H1 (cell line): ENCODE data around the gene UROC1. TPM values are rescaled to one million over a fixed set of nuclear protein-coding genes. Genes with fewer than 3 reads are reported as not detected.

Source experiments
- CTCF ChIA-PET: fragments of 300-600 bp; sonication (Branson Sonifier 250); formaldehyde crosslinking; loops from one replicate; lab custom pipeline; 2021; ENCODE audit not compliant: partially characterized antibody; lab: Charles Lee
- POLR2A ChIA-PET: fragments of 300-600 bp; sonication (Branson Sonifier 250); formaldehyde crosslinking; loops from one replicate; lab custom pipeline; 2021; ENCODE audit warnings: inconsistent platforms; ENCODE audit not compliant: partially characterized antibody; lab: Charles Lee
- DNase-seq, 2 experiments: peaks; one replicate each; pipeline versions ENCODE4 v3.0.0 to v3.0.0-alpha.2; 2010 to 2022; ENCODE audit warnings: low spot score in 2 of 2, low read depth in 1 of 2, mixed read lengths in 1 of 2
- FAIRE-seq: peaks from 2 replicates; lab custom pipeline; 2011; peaks lifted over from hg19 to GRCh38; lab: Jason Lieb, UNC
- H2AFZ ChIP-seq: 2 replicates; pipeline ENCODE4 v1.8.1; 2012; ENCODE audit warnings: low read length, inconsistent platforms
- H2AK5ac ChIP-seq: 2 replicates; pipeline ENCODE4 v1.6.1; 2013; ENCODE audit warnings: low read depth, low read length
- H2BK120ac ChIP-seq: replicated peaks from 2 replicates; pipeline ENCODE3; 2013; ENCODE audit warnings: low read depth, low read length, inconsistent platforms
- H2BK12ac ChIP-seq: 2 replicates; pipeline ENCODE4 v1.6.1; 2013; ENCODE audit warnings: low read depth, low read length
- H2BK15ac ChIP-seq: 2 replicates; pipeline ENCODE4 v1.6.1; 2013; ENCODE audit warnings: low read length
- H2BK20ac ChIP-seq: 2 replicates; pipeline ENCODE4 v1.6.1; 2013; ENCODE audit warnings: low read length
- H2BK5ac ChIP-seq: 2 replicates; pipeline ENCODE4 v1.6.1; 2013; ENCODE audit warnings: low read depth, low read length
- H3K14ac ChIP-seq: 2 replicates; pipeline ENCODE4 v1.6.1; 2013; ENCODE audit warnings: inconsistent platforms; ENCODE audit not compliant: insufficient read length
- H3K18ac ChIP-seq: 2 replicates; pipeline ENCODE4 v1.6.1; 2013; ENCODE audit warnings: low read length; ENCODE audit errors: extremely low read depth
- H3K23ac ChIP-seq: 2 replicates; pipeline ENCODE4 v1.6.1; 2013; ENCODE audit warnings: inconsistent platforms; ENCODE audit not compliant: insufficient read length
- H3K23me2 ChIP-seq: 2 replicates; pipeline ENCODE4 v1.6.1; 2013; ENCODE audit warnings: low read depth, low read length
- H3K27ac ChIP-seq: 2 replicates; pipeline ENCODE4 v1.6.1; 2011; ENCODE audit warnings: low read depth, low read length, inconsistent platforms
- H3K27me3 ChIP-seq, 4 experiments: replicated peaks in 1 of 4; 1 replicate in 1 of 4; 2 replicates in 3 of 4; pipeline versions ENCODE4 v1.6.1 to v1.8.1; 2011 to 2013; ENCODE audit warnings: low read length in 3 of 4, mild to moderate bottlenecking in 3 of 4, inconsistent platforms in 2 of 4, mixed read lengths in 2 of 4, moderate library complexity in 1 of 4; ENCODE audit not compliant: control insufficient read depth in 3 of 4, insufficient read depth in 3 of 4; ENCODE audit errors: extremely low read depth in 1 of 4
- H3K36me3 ChIP-seq, 4 experiments: 2 replicates each; pipeline versions ENCODE4 v1.6.1 to v1.8.1; 2011 to 2013; ENCODE audit warnings: mild to moderate bottlenecking in 4 of 4, low read length in 3 of 4, moderate library complexity in 2 of 4, control low read depth in 1 of 4, inconsistent platforms in 1 of 4; ENCODE audit not compliant: insufficient read depth in 4 of 4, control insufficient read depth in 2 of 4
- H3K4ac ChIP-seq: replicated peaks from 2 replicates; pipeline ENCODE3; 2013; ENCODE audit warnings: low read length, low read depth, mixed read lengths, inconsistent platforms; ENCODE audit not compliant: insufficient read length
- H3K4me1 ChIP-seq, 4 experiments: replicated peaks in 1 of 4; 1 replicate in 1 of 4; 2 replicates in 3 of 4; pipeline versions ENCODE4 v1.6.1 to v1.8.1; 2011 to 2013; ENCODE audit warnings: low read length in 3 of 4, inconsistent platforms in 2 of 4, mixed read lengths in 1 of 4; ENCODE audit not compliant: insufficient read depth in 4 of 4, control insufficient read depth in 3 of 4
- H3K4me2 ChIP-seq, 2 experiments: 2 replicates each; pipeline versions ENCODE4 v1.6.1 to v1.8.1; 2011 to 2013; ENCODE audit warnings: low read depth in 2 of 2, low read length in 2 of 2, control low read depth in 1 of 2, inconsistent platforms in 1 of 2, mild to moderate bottlenecking in 1 of 2; ENCODE audit not compliant: insufficient read depth in 1 of 2
- H3K4me3 ChIP-seq, 4 experiments: fragments of 200-600, 300-600 bp in 1 of 4; sonication (generic), shearing (Covaris generic), sonication (Bioruptor Twin) in 1 of 4; 2 replicates each; pipeline versions ENCODE4 v1.5.1 to v1.8.1; 2011 to 2016; ENCODE audit warnings: low read length in 4 of 4, low read depth in 3 of 4, control low read depth in 2 of 4, inconsistent platforms in 2 of 4, mild to moderate bottlenecking in 2 of 4, mixed read lengths in 1 of 4, moderate library complexity in 1 of 4; ENCODE audit not compliant: insufficient read depth in 2 of 4; ENCODE audit errors: extremely low read depth in 1 of 4
- H3K56ac ChIP-seq: replicated peaks from 2 replicates; pipeline ENCODE3; 2013; ENCODE audit warnings: low read depth, mild to moderate bottlenecking, mixed read lengths, low read length, inconsistent platforms; ENCODE audit not compliant: insufficient read length
- H3K79me1 ChIP-seq: 2 replicates; pipeline ENCODE4 v1.6.1; 2013; ENCODE audit warnings: low read depth, low read length, control low read depth
- H3K79me2 ChIP-seq, 2 experiments: 2 replicates each; pipeline versions ENCODE4 v1.6.1 to v1.8.1; 2012 to 2013; ENCODE audit warnings: low read length in 2 of 2, mild to moderate bottlenecking in 2 of 2, inconsistent platforms in 1 of 2; ENCODE audit not compliant: insufficient read depth in 2 of 2, control insufficient read depth in 1 of 2
- H3K9ac ChIP-seq, 4 experiments: replicated peaks in 1 of 4; 1 replicate in 1 of 4; 2 replicates in 3 of 4; pipeline versions ENCODE4 v1.6.1 to v1.8.1; 2011 to 2013; ENCODE audit warnings: low read depth in 3 of 4, low read length in 3 of 4, control low read depth in 2 of 4, mild to moderate bottlenecking in 2 of 4, moderate library complexity in 2 of 4, inconsistent platforms in 1 of 4; ENCODE audit errors: extremely low read depth in 1 of 4
- H3K9me3 ChIP-seq, 2 experiments: 2 replicates each; pipeline versions ENCODE4 v1.6.1 to v1.8.1; 2012 to 2013; ENCODE audit warnings: mild to moderate bottlenecking in 2 of 2, moderate library complexity in 2 of 2, control low read depth in 1 of 2, inconsistent platforms in 1 of 2, low read depth in 1 of 2, low read length in 1 of 2, mixed read lengths in 1 of 2; ENCODE audit not compliant: insufficient read depth in 2 of 2
- H4K20me1 ChIP-seq, 2 experiments: replicated peaks in 1 of 2; 2 replicates each; pipeline versions ENCODE3 to v1.8.1; 2011 to 2013; ENCODE audit warnings: inconsistent platforms in 2 of 2, low read length in 2 of 2, mild to moderate bottlenecking in 1 of 2; ENCODE audit not compliant: insufficient read depth in 2 of 2, control insufficient read depth in 1 of 2
- H4K5ac ChIP-seq: 2 replicates; pipeline ENCODE4 v1.6.1; 2013; ENCODE audit warnings: low read length, low read depth, mixed read lengths, inconsistent platforms; ENCODE audit not compliant: insufficient read length
- H4K8ac ChIP-seq: 2 replicates; pipeline ENCODE4 v1.8.0; 2013; ENCODE audit warnings: mild to moderate bottlenecking, moderate library complexity, low read length, inconsistent platforms; ENCODE audit not compliant: insufficient read depth; ENCODE audit errors: extremely low read depth
- H4K91ac ChIP-seq: replicated peaks from 2 replicates; pipeline ENCODE3; 2013; ENCODE audit warnings: low read length, mixed read lengths, inconsistent platforms; ENCODE audit not compliant: insufficient read length
- BACH1 ChIP-seq: IDR thresholded peaks from 2 replicates; pipeline ENCODE4 v1.6.1; 2012; ENCODE audit warnings: low read length, improper control_type of control experiment
- CHD1 ChIP-seq: IDR thresholded peaks from 2 replicates; pipeline ENCODE4 v1.6.1; 2012; ENCODE audit warnings: low read depth, low read length, improper control_type of control experiment
- CREB1 ChIP-seq: IDR thresholded peaks from 2 replicates; pipeline ENCODE4 v1.6.1; 2012; ENCODE audit warnings: inconsistent platforms
- E2F6 ChIP-seq: IDR thresholded peaks from 2 replicates; pipeline ENCODE4 v1.6.1; 2012; ENCODE audit warnings: inconsistent platforms
- GABPA ChIP-seq: IDR thresholded peaks from 2 replicates; pipeline ENCODE4 v1.6.1; 2011; ENCODE audit warnings: mild to moderate bottlenecking, low read length, moderate library complexity, borderline replicate concordance; ENCODE audit not compliant: insufficient read depth
- MAX ChIP-seq: IDR thresholded peaks from 2 replicates; pipeline ENCODE4 v1.6.1; 2012; ENCODE audit warnings: inconsistent platforms
- NANOG ChIP-seq: IDR thresholded peaks from 2 replicates; pipeline ENCODE4 v1.6.1; 2011; ENCODE audit warnings: low read length, low read depth, mild to moderate bottlenecking, inconsistent platforms; ENCODE audit not compliant: insufficient read depth, poor library complexity, severe bottlenecking
- POLR2A ChIP-seq, 2 experiments: IDR thresholded peaks; 1 replicate in 1 of 2; 2 replicates in 1 of 2; pipeline ENCODE4 v1.6.1; 2011; ENCODE audit warnings: low read depth in 2 of 2, low read length in 2 of 2, mild to moderate bottlenecking in 2 of 2; ENCODE audit errors: control extremely low read depth in 1 of 2
- POU5F1 ChIP-seq: IDR thresholded peaks from 2 replicates; pipeline ENCODE4 v1.6.1; 2011; ENCODE audit warnings: low read depth, mild to moderate bottlenecking, low read length, moderate library complexity
- SP4 ChIP-seq: IDR thresholded peaks from 2 replicates; pipeline ENCODE4 v1.6.1; 2012; ENCODE audit warnings: low read length, inconsistent platforms
- SUZ12 ChIP-seq: fragments of 200-600 bp; sonication (generic); IDR thresholded peaks from 2 replicates; pipeline ENCODE4 v1.6.1; 2012; ENCODE audit warnings: mild to moderate bottlenecking, inconsistent platforms, low read length, moderate library complexity, mixed read lengths
- TAF7 ChIP-seq: optimal IDR thresholded peaks from 2 replicates; pipeline ENCODE3; 2011; ENCODE audit warnings: low read depth, mild to moderate bottlenecking, inconsistent platforms, low read length, moderate library complexity, borderline replicate concordance
- WGBS, 2 experiments: shearing (Covaris generic) in 1 of 2; methylation state at CpG; one replicate each; pipeline versions ENCODE4 v1.1.6 to v1.1.7; 2013 to 2015; ENCODE audit warnings: low lambda C conversion rate in 2 of 2, mixed read lengths in 2 of 2, inconsistent platforms in 1 of 2, low coverage in 1 of 2, missing lambda C conversion rate in 1 of 2; ENCODE audit not compliant: insufficient replicate concordance in 2 of 2, insufficient coverage in 1 of 2, insufficient read length in 1 of 2; ENCODE audit errors: extremely low coverage in 1 of 2, missing lambda C conversion rate in 1 of 2; 5-methylcytosine and 5-hydroxymethylcytosine counted together
- polyA plus RNA-seq, 7 experiments: library from polyadenylated mRNA; depleted of rRNA in 3 of 7; stranded (reverse) in 5 of 7; unstranded in 2 of 7; fragments of >200 nt in 5 of 7; fragments of 200-250 nt in 2 of 7; gene quantifications; 1 replicate in 5 of 7; 2 replicates in 1 of 7; 4 replicates in 1 of 7; pipeline versions ENCODE4 v1.2.1 to v1.2.3, GENCODE V29; 2011 to 2013; ENCODE audit warnings: missing spikeins in 2 of 7, mixed read lengths in 2 of 7
- total RNA-seq: library from RNA; stranded (reverse); fragmentation: NEBNext Ultra II Directional; extraction: Animal tissue kit (Norgen Biotek cat#: 25700); gene quantifications from 2 replicates; pipeline ENCODE4 v1.2.1, GENCODE V29; 2021

The UROC1 gene
- total and polyA plus RNA-seq, 2 of the 8 experiments (the other 6 are each of a cell fraction or from before 2014, with no cell fraction given): 0.03 TPM; not detected in 1

GRCh38 chr3:126442094-126442855 is 75.3 kb downstream of the UROC1 start:
- Histone ChIP-seq H2AFZ (no peak overlapping the region), H2BK12ac (no peak overlapping the region), H3K79me2 (no peaks in the 10 kb centered on the region; a peak in 1 of 4 replicates), H2BK15ac (no peak overlapping the region), H3K23me2 (0 out of 2 replicates have a peak, but pooled peaks cover 2% of the 10 kb centered on the region), H3K4me3 (no peak overlapping the region), H4K91ac (no peak overlapping the region), H2BK120ac (no peak overlapping the region), H3K9ac (no peak overlapping the region), H4K20me1 (peaks cover 4 to 6% of the 10 kb centered on the region in 2 experiments), H3K23ac (no peak overlapping the region), H4K5ac (no peak overlapping the region), H3K4me2 (no peak overlapping the region), H3K27me3 (no peaks in the 10 kb centered on the region), H3K18ac (no peak overlapping the region), H3K36me3 (peaks cover 0 to 4% (median 0%) of the 10 kb centered on the region in 4 experiments; a peak in 2 of 8 replicates), H3K56ac (no peak overlapping the region), H2BK20ac (no peak overlapping the region), H3K14ac (no peak overlapping the region), H3K4me1 (peaks cover 0 to 10% (median 5%) of the 10 kb centered on the region in 4 experiments; a peak in 4 of 7 replicates), H3K27ac (no peak overlapping the region), H4K8ac (no peak overlapping the region), H3K4ac (no peak overlapping the region), H2BK5ac (no peak overlapping the region), H3K79me1 (peaks cover 3% of the 10 kb centered on the region; the same call in 1 of the 2 replicates), H3K9me3 (no peaks in the 10 kb centered on the region), H2AK5ac (no peak overlapping the region)
- POLR2A ChIA-PET: interaction anchor here (1.0 to 1.6 kb wide), 3 partner anchors 12 to 30 kb away, joined by 4 to 7 read pairs (median 4); no protein-coding TSS in a partner anchor
- no peak for DNase-seq
- CTCF ChIA-PET: interaction anchor here (0.5 to 2.7 kb wide), 9 partner anchors 9 to 94 kb away, joined by 3 to 8 read pairs (median 4); no protein-coding TSS in a partner anchor
- 91% methylated on average over 11 of the region's 13 CpGs; no CpG with 5 or more reads in 1 of the 2 experiments for WGBS, 2 experiments
- no peak for FAIRE-seq
- TF ChIP-seq SP4: no peak
- no peak for TF ChIP-seq NANOG
- no peak for TF ChIP-seq CREB1
- TF ChIP-seq POLR2A (IDR thresholded peaks at IDR 0.05; ENCODE audit: control extremely low read depth in 1 of 2, low read depth in 2 of 2, low read length in 2 of 2): no peak
- no peak for TF ChIP-seq TAF7
- TF ChIP-seq POU5F1: no peak
- TF ChIP-seq E2F6: no peak
- no peak for TF ChIP-seq BACH1
- no peak for TF ChIP-seq CHD1
- no peak for TF ChIP-seq SUZ12
- TF ChIP-seq MAX: no peak
- no peak for TF ChIP-seq GABPA
